Stimulated activated CD8-positive, alpha-beta memory T cell treated with anti-CD3 and anti-CD28 coated beads, Interleukin-15, amount 100 ng/mL, for 4 hours (primary cell): ENCODE measurements around the gene FAM117B.
"Not testable (repeated sequence)": the region's sequence is repeated elsewhere in the genome, so short reads cannot be mapped to it uniquely, and the experiment has no call there.

Experiments
- DNase-seq, 2 donors: peaks; one replicate each; pipeline ENCODE4 v3.0.0-alpha.2; 2020; ENCODE audit warnings: low read depth in 2 of 2

The FAM117B gene

DNA sequence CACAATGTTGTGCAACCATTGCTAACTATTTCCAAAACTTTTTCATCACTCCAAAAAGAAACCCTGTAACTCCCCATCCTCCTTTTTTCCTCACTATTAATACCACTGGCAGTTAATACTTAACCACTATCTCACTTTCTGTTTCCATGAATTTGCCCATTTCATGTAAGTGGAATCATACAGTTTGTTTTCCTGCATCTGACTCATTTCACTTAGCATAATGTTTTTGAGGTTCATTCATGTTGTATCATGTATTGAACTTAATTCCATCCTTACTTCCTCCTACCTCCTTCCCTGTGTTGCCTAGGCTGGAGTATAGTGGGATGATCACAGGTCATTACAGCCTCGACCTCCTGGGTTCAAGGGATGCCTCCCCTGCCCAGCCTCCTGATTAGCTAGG lies 68.3 kb downstream of the FAM117B start:
- no peak for DNase-seq

DNA sequence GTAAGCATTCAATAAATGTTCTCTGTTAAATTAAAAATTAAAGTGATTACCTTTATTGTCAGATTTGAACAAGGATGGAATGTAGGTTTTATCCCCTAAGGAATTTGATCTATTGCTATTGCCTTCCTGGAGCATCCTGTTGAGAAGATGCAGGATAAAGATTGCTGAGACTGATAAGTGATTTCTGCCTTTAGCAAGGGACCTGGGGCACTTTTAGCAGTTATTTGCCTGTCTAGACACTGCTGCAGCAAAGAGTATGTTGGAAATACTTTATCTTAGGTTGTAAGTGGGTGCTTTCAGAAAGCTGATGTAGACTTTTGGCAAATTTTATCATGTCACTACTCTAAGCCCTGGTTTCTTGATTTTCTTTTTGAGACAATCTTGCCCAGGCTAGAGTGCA lies 69.5 kb downstream of the FAM117B start:
- no peak for DNase-seq

DNA sequence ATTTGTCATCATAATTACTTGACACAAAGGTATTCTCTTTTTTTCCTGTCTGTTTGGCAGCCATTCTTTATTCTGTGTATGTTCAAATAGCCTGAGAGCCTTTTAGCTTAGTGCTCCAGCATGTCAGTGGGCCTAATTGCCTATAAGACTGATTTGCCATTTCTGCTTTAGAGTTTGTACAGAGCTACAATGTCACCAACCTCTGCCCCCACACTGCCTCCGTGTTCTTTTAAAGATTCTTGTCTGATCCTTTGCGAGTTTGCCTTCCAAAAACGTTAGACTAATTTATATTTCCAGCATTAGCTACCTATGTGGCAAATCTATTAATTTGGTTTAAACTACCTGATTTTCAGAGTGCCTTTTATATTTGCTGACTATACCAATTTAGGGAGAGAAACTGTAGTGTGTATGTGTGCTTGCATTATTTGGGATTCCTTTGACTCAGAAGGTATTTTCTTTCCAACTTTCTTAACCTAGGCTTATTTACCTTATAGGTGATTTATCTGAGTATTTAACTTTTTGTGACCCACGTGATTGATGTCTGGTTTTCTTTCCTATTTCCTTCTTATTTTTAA lies 70.8 kb downstream of the FAM117B start:
- no peak for DNase-seq

GRCh38 chr2:202714971-202715935 lies 80.5 kb downstream of the FAM117B start:
- not testable (repeated sequence) for DNase-seq

GRCh38 chr2:202716114-202716718 lies 81.4 kb downstream of the FAM117B start:
- no peak for DNase-seq

GRCh38 chr2:202716953-202717597 lies 82.3 kb downstream of the FAM117B start:
- DNase-seq, result no peak

GRCh38 chr2:202717598-202718310 lies 83.0 kb downstream of the FAM117B start:
- no peak for DNase-seq

DNA sequence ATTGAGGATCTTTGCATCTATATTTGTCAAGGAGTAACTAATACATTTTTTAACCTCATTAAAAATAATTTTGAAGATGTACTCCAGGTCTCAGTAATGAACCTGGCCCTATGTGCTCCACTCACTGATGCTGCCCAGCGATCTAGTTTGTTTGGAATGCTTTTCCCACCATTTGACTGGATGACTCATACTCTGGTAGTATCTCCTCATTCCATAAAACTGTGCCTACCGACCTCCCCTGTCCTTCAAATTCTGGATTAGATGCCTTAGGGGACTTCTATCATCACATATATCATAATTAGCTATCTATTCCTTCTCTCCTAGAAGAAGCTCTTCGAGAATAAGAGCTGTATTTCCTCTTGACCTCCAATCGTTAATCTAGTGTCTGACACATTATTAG lies 83.8 kb downstream of the FAM117B start:
- no peak for DNase-seq

GRCh38 chr2:202720226-202720625 lies 85.5 kb downstream of the FAM117B start:
- DNase-seq, result no peak

DNA sequence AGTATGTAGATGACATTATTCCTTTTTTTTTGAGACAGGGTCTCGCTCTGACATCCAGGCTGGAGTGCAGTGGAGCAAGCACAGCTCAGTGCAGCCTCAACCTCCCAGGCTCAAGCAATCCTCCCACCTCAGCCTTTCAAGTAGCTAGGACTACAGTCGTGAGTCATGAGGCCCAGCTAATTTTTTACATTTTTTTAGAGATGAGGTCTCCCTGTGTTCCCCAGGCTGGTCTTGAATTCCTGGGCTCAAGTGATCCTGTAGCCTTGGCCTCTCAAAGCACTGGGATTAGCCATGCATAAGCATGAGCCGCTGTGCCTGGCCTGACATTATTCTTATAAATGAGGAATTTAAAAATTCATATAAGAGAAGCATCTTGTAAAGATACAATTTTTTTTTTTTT lies 86.9 kb downstream of the FAM117B start:
- no peak for DNase-seq

DNA sequence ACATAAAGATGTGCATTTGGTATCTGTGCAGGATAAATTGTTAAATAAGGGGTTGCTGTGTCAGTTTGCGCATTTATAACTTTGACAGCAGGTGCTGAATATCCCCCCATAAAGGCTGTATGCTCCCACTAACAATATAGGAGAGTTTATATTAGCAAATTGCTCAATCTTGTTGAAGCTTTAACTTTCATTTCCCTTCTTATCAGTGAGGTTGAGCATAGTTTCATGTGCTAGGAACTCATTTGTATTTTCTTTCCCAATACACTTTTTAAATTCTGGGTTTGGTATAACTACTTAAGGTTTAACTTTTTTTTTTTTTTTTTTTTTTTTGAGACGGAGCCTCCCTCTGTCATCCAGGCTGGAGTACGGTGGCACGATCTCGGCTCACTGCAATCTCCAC lies 89.0 kb downstream of the FAM117B start:
- no peak for DNase-seq

GRCh38 chr2:202726070-202726469 lies 91.3 kb downstream of the FAM117B start:
- DNase-seq, result no peak

- no peak for DNase-seq
Observed at GRCh38 chr2:202736826-202737225, 102.1 kb downstream of the FAM117B start.

- DNase-seq, result no peak
Observed at GRCh38 chr2:202743613-202744012, 108.8 kb downstream of the FAM117B start.

DNA sequence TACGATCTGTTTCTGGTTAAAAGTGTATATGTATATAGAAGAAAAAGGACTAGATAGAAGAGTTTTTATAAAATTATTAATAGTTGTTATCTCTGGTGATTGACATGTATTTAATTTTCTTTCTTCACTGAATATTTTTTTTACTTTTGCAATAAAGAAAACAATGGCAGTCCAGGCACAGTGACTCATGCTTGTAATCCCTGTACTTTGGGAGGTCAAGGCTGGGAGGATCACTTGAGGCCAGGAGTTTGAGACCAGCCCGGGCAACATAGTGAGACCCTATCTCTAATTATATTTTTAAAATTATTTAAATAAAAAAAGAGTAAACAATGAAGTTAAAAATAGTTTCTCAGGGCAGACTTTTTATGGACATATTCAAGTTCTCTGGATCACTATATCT lies 114.7 kb downstream of the FAM117B start:
- DNase-seq, result no peak

GRCh38 chr2:202750763-202751427 lies 116.1 kb downstream of the FAM117B start:
- DNase-seq, result no peak

DNA sequence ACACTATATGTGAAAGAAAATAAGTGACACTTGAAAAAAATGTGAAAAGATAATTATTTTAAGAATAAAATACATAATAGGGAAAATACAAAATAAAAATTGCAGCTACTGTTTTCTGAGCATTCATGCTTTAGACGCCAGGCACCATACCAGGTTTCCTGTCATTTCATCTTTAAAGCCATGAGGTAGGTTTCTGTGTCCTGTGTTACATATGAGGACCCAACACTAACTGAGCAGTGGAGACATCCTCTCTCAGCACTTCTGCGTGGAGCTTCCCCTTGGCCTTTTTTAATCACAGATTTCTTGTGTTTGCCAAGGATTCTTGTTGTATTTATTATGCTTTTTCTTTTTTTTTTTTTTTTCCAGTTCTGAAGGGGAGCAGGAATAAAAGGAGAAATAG lies 117.3 kb downstream of the FAM117B start:
- DNase-seq, result no peak

GRCh38 chr2:202754936-202755335 lies 120.2 kb downstream of the FAM117B start:
- DNase-seq, result no peak

DNA sequence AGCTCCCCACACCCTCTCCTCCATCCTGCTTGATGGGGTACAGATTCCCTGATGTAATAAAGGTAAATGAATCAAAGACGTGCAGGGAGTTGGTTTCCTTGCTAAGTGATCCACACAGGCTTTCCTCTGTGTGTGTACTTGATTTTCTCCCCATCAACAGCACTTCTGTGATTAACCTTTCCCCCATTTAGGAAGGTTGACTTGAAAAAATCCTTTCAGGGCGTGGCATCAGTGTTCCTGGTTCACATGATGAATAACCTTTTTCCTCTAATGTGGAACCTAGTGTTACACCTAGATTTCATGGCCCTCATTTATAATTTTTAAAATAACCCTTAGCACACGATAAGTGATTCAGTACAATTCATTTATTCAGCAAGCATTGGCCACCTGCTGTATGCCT lies 121.8 kb downstream of the FAM117B start:
- no peak for DNase-seq

DNA sequence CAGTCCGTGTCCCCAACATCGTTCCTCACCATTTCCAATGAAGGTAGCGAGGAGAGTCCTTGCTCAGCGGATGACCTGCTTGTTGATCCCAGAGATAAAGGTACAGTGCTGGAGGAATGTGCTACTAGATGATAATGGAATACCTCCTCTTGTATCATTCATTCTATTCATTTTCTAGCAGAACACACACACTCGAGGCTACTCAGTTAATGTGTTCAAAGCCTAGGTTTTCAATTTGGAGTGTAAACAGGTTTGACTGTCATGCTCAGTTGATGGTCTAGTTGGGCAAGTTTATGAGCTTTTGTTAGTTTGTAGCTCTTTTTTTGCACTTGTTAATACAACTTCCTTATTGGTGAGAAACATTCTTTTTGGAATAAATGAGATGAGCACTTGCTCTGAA lies 122.6 kb downstream of the FAM117B start:
- DNase-seq, result no peak

DNA sequence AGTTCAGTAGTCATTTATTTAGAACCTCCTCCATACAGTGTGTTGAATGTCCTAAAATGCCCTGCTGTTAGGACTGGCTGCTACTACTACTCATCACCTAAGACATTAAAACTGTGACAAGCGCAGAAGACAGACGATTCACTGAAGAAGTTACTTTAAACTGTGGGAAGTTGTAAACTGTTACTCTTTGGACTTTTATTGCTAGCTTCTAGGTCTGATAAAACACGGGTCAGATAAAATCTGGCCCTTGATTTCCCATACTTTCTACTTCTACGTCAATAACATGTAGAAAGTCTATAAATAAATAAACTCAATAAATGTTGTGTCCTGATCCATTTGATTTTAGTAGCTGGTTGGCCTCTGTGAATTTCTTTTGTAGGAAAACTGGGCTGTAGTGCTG lies 123.4 kb downstream of the FAM117B start:
- DNase-seq, result no peak
